ENCODE results near the gene ZBTB38.

GRCh38 chr3:141362736-141363135, 5.6 kb upstream of the ZBTB38 start:
- TF ChIP-seq POLR2A (IDR thresholded peaks at IDR 0.05; ENCODE audit: low read depth, low read length) = no peak
- TF ChIP-seq POLR2AphosphoS5 (IDR thresholded peaks at IDR 0.05; ENCODE audit: insufficient read depth, low read depth, low read length) = no peak
- no peak for TF ChIP-seq MAX (IDR thresholded peaks at IDR 0.05; ENCODE audit: insufficient read depth, insufficient read length)
- TF ChIP-seq CTCF (IDR thresholded peaks at IDR 0.05; ENCODE audit: extremely low read depth in 1 of 2, insufficient read depth in 1 of 2, low read depth in 1 of 2, low read length in 2 of 2) = no peak
- no peak for TF ChIP-seq EZH2 (IDR thresholded peaks at IDR 0.05; ENCODE audit: borderline replicate concordance, low read depth, low read length, severe bottlenecking)
- TF ChIP-seq GATA2 (IDR thresholded peaks at IDR 0.05; ENCODE audit: insufficient read depth, insufficient read length, low read depth, low read length) = no peak
- TF ChIP-seq JUN (IDR thresholded peaks at IDR 0.05; ENCODE audit: borderline replicate concordance, insufficient read depth, insufficient read length, low read depth) = no peak
- no peak for TF ChIP-seq MYC (IDR thresholded peaks at IDR 0.05; ENCODE audit: low read depth, low read length)
- TF ChIP-seq FOS (IDR thresholded peaks at IDR 0.05; ENCODE audit: borderline replicate concordance, insufficient read depth, low read length) = no peak

All from endothelial cell of umbilical vein (primary cell).